SU-DHL-6 (cell line): ENCODE measurements around the gene SSX2IP.

ENCODE experiments used
- H2AFZ ChIP-seq: fragments of 200-600 bp; sonication (generic); 2 replicates; pipeline ENCODE4 v1.6.1; 2014; ENCODE audit warnings: low read depth, mild to moderate bottlenecking, moderate library complexity, mixed read lengths, antibody characterized with exemption, low read length; ENCODE audit not compliant: severe bottlenecking
- H3F3A ChIP-seq: fragments of 200-600 bp; shearing (Covaris generic); 2 replicates; pipeline ENCODE4 v1.6.0; 2016; ENCODE audit warnings: antibody characterized with exemption, mild to moderate bottlenecking; ENCODE audit not compliant: insufficient read depth
- H3K27ac ChIP-seq: fragments of 200-600 bp; sonication (generic); 2 replicates; pipeline ENCODE4 v1.5.1; 2016; ENCODE audit warnings: low read depth, mild to moderate bottlenecking, low read length, moderate library complexity, mixed read lengths
- H3K27me3 ChIP-seq: fragments of 200-600 bp; sonication (generic), shearing (Covaris generic); 2 replicates; pipeline ENCODE4 v1.6.0; 2014; ENCODE audit warnings: mild to moderate bottlenecking, low read length
- H3K36me3 ChIP-seq: fragments of 200-600 bp; sonication (generic); 2 replicates; pipeline ENCODE4 v1.6.1; 2014; ENCODE audit warnings: mild to moderate bottlenecking, low read length, mixed read lengths
- H3K4me2 ChIP-seq: fragments of 300-600, 200-600 bp; shearing (Covaris generic), sonication (generic); 2 replicates; pipeline ENCODE4 v1.6.0; 2014; ENCODE audit warnings: low read length, low read depth, mild to moderate bottlenecking; ENCODE audit not compliant: poor library complexity, severe bottlenecking
- H3K4me3 ChIP-seq: fragments of 200-600 bp; sonication (generic); 2 replicates; pipeline ENCODE4 v1.5.1; 2014; ENCODE audit warnings: antibody characterized with exemption, low read length, mild to moderate bottlenecking, mixed read lengths; ENCODE audit not compliant: insufficient read depth, poor library complexity, severe bottlenecking
- H3K79me2 ChIP-seq: fragments of 200-600 bp; sonication (generic); 2 replicates; pipeline ENCODE4 v1.6.1; 2014; ENCODE audit warnings: mild to moderate bottlenecking, low read length, moderate library complexity; ENCODE audit not compliant: insufficient read depth
- H3K9ac ChIP-seq: fragments of 200-600 bp; sonication (generic); 2 replicates; pipeline ENCODE4 v1.7.0; 2014; ENCODE audit warnings: mild to moderate bottlenecking, low read length
- H3K9me2 ChIP-seq: fragments of 200-600 bp; sonication (generic); replicated peaks from 2 replicates; pipeline ENCODE4 v1.6.1; 2014; ENCODE audit warnings: low read length; ENCODE audit not compliant: insufficient read depth
- H3K9me3 ChIP-seq: fragments of 200-600 bp; sonication (generic); 2 replicates; pipeline ENCODE4 v1.6.1; 2014; ENCODE audit warnings: low read length, mixed read lengths; ENCODE audit not compliant: insufficient read depth
- H4K20me1 ChIP-seq: fragments of 200-600 bp; sonication (generic); 2 replicates; pipeline ENCODE4 v1.6.1; 2014; ENCODE audit warnings: low read depth, mild to moderate bottlenecking, antibody characterized with exemption, low read length, moderate library complexity, mixed read lengths
- CTCF ChIP-seq: fragments of 200-600 bp; sonication (generic); IDR thresholded peaks from one replicate; pipeline ENCODE4 v1.5.1; 2017; ENCODE audit warnings: antibody characterized with exemption, mild to moderate bottlenecking, low read length, moderate library complexity; ENCODE audit not compliant: insufficient read depth, poor library complexity, severe bottlenecking
- EZH2phosphoT487 ChIP-seq: fragments of 200-600 bp; sonication (generic), shearing (Covaris generic); conservative IDR thresholded peaks from 2 replicates; pipeline ENCODE4 v1.6.1; 2018; ENCODE audit warnings: mild to moderate bottlenecking, antibody characterized with exemption, low read length, moderate library complexity, mixed read lengths

The SSX2IP gene

GRCh38 chr1:84668185-84668584 is 22.1 kb downstream of the SSX2IP start:
- Histone ChIP-seq H3K9me3 (no peaks in the 10 kb centered on the region), H4K20me1 (no peaks in the 10 kb centered on the region)
- TF ChIP-seq EZH2phosphoT487: no peak
- TF ChIP-seq CTCF: peak; percentile 11

GRCh38 chr1:84665703-84666317 is 24.5 kb downstream of the SSX2IP start:
- Histone ChIP-seq H3K79me2 (no peaks in the 10 kb centered on the region; the same call in 1 of the 2 replicates), H3K27me3 (no peaks in the 10 kb centered on the region), H3K36me3 (peaks cover 2% of the 10 kb centered on the region; the same call in 1 of the 2 replicates), H3K9me3 (no peaks in the 10 kb centered on the region), H3K9me2 (no peaks in the 10 kb centered on the region), H3K4me3 (no peak overlapping the region), H3K9ac (no peak overlapping the region), H4K20me1 (no peaks in the 10 kb centered on the region), H3K4me2 (no peak overlapping the region), H3K27ac (no peak overlapping the region), H3F3A (no peaks in the 10 kb centered on the region), H2AFZ (no peak overlapping the region)
- TF ChIP-seq EZH2phosphoT487 (no peak), CTCF (no peak)

More at GRCh38 chr1:84668185-84668584, 22.1 kb downstream of the SSX2IP start:
- no peak overlapping the region for H3K27ac ChIP-seq
- H3F3A ChIP-seq: no peaks in the 10 kb centered on the region
- H2AFZ ChIP-seq: no peak overlapping the region
- no peaks in the 10 kb centered on the region for H3K9me2 ChIP-seq
- no peaks in the 10 kb centered on the region; the same call in 1 of the 2 replicates for H3K36me3 ChIP-seq
- H3K4me2 ChIP-seq: no peak overlapping the region
- no peak overlapping the region for H3K4me3 ChIP-seq
- H3K27me3 ChIP-seq: no peaks in the 10 kb centered on the region
- no peak overlapping the region for H3K9ac ChIP-seq
- no peaks in the 10 kb centered on the region; the same call in 1 of the 2 replicates for H3K79me2 ChIP-seq

- Histone ChIP-seq H4K20me1 (no peaks in the 10 kb centered on the region), H3K9me3 (no peaks in the 10 kb centered on the region), H3K4me2 (no peak overlapping the region), H3K79me2 (no peaks in the 10 kb centered on the region), H3K36me3 (peaks cover 7% of the 10 kb centered on the region; the same call in 1 of the 2 replicates), H3F3A (no peaks in the 10 kb centered on the region), H3K9me2 (no peaks in the 10 kb centered on the region), H3K4me3 (no peak overlapping the region), H2AFZ (no peak overlapping the region), H3K9ac (no peak overlapping the region), H3K27ac (no peak overlapping the region), H3K27me3 (no peaks in the 10 kb centered on the region)
- TF ChIP-seq CTCF (no peak), EZH2phosphoT487 (no peak)
Measured at GRCh38 chr1:84653130-84653677, 37.1 kb downstream of the SSX2IP start.
